Thoracic aorta (tissue), 2 donors: ENCODE results near the gene USP40. TPM values are rescaled to one million over a fixed set of nuclear protein-coding genes. Genes with fewer than 3 reads are reported as not detected.

Experiments
- ATAC-seq: fragments of 150-250 bp; one replicate; pipeline ENCODE4 v1.8.0; 2017; ENCODE audit warnings: low read depth; ENCODE audit not compliant: insufficient number of reproducible peaks, low FRiP score
- DNase-seq: peaks from one replicate; pipeline ENCODE4 v3.0.0-alpha.2; 2020; ENCODE audit warnings: low spot score
- H3K27ac ChIP-seq, 2 donors: fragments of 200-600 bp; sonication (generic); 1 replicate in 1 of 2; 2 replicates in 1 of 2; pipeline ENCODE4 v1.5.1; 2016; ENCODE audit warnings: mild to moderate bottlenecking in 2 of 2, moderate library complexity in 2 of 2
- H3K27me3 ChIP-seq: fragments of 200-600 bp; sonication (generic); replicated peaks from 2 replicates; pipeline ENCODE4 v1.6.0; 2016; ENCODE audit warnings: mild to moderate bottlenecking; ENCODE audit not compliant: insufficient read depth
- H3K36me3 ChIP-seq: fragments of 200-600 bp; sonication (generic); one replicate; pipeline ENCODE4 v1.5.1; 2016
- H3K4me1 ChIP-seq, 2 donors: fragments of 200-600 bp; sonication (generic); 1 replicate in 1 of 2; 2 replicates in 1 of 2; pipeline versions ENCODE4 v1.5.1 to v1.6.0; 2016; ENCODE audit warnings: low read depth in 2 of 2, mild to moderate bottlenecking in 1 of 2; ENCODE audit not compliant: control insufficient read depth in 1 of 2
- H3K4me3 ChIP-seq: fragments of 200-600 bp; sonication (generic); 2 replicates; pipeline ENCODE4 v1.5.1; 2016; ENCODE audit warnings: mild to moderate bottlenecking
- H3K9me3 ChIP-seq: fragments of 200-600 bp; sonication (generic); 2 replicates; pipeline ENCODE4 v1.5.1; 2016
- total RNA-seq, 2 donors: library from RNA; depleted of rRNA; stranded (reverse); fragments of >200 nt; gene quantifications; one replicate each; pipeline versions ENCODE4 v1.1.0 to v1.2.3, GENCODE V29; 2016
- TF ChIP-seq, protein P1 (sequence below): fragments of 200-600 bp; sonication (generic); IDR thresholded peaks from one replicate; pipeline ENCODE4 v1.5.1; 2019; ENCODE audit warnings: antibody characterized with exemption

The USP40 gene
- total RNA-seq, 2 donors from 2014 or later = 23.3 to 30.0 TPM

DNA sequence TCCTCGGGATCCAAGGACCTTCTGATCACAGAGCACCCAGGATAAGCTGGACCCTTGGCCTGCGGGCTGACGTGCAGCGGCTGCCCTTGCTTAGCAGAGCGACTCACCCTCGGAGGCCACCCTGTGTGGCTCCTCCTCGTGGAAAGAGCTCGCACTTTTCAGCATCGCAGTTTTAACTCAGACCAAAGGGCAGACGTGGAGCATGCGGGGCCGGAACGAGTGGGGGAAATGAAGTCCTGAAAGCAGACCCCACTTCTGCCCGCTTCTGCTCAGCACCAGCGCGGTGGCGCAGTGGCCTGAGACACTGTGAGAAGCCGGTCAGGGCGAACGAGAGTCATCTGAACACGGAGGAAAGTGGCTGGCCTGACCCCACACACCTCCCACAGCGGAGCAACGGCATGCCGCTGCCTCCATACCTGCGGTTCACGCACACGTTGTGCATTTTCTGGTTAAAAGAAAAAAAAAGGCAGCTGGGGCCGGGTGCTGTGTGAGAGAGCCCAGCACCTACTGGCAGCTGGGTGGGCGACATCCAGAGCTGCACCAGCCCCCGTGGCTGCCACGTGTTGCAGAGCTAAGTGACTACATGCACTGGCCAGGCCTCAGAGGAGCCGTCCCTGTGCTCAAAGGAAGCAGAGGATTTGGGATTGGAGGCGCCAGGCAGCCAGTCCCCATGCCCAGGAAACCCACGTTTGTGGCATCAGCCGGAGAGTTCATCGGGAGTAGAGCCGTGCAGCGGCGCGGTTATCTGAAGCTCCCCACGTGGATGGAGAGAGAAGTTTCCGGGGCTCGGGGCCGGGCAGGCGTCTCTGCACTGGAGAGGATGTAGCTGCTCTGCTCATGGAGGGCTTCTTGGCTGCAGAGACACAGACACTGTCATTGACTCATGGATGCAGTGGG is 89.7 kb downstream of the USP40 start:
- DNase-seq (no peak), ATAC-seq (no peak)
- Histone ChIP-seq H3K4me1 (peaks cover 9 to 36% of the 10 kb centered on the region in 2 donors), H3K27me3 (no peaks in the 10 kb centered on the region), H3K27ac (no peak overlapping the region), H3K4me3 (no peak overlapping the region), H3K36me3 (peaks cover 4% of the 10 kb centered on the region), H3K9me3 (no peaks in the 10 kb centered on the region)
- TF ChIP-seq, protein P1, sequence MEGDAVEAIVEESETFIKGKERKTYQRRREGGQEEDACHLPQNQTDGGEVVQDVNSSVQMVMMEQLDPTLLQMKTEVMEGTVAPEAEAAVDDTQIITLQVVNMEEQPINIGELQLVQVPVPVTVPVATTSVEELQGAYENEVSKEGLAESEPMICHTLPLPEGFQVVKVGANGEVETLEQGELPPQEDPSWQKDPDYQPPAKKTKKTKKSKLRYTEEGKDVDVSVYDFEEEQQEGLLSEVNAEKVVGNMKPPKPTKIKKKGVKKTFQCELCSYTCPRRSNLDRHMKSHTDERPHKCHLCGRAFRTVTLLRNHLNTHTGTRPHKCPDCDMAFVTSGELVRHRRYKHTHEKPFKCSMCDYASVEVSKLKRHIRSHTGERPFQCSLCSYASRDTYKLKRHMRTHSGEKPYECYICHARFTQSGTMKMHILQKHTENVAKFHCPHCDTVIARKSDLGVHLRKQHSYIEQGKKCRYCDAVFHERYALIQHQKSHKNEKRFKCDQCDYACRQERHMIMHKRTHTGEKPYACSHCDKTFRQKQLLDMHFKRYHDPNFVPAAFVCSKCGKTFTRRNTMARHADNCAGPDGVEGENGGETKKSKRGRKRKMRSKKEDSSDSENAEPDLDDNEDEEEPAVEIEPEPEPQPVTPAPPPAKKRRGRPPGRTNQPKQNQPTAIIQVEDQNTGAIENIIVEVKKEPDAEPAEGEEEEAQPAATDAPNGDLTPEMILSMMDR = no peak

DNA sequence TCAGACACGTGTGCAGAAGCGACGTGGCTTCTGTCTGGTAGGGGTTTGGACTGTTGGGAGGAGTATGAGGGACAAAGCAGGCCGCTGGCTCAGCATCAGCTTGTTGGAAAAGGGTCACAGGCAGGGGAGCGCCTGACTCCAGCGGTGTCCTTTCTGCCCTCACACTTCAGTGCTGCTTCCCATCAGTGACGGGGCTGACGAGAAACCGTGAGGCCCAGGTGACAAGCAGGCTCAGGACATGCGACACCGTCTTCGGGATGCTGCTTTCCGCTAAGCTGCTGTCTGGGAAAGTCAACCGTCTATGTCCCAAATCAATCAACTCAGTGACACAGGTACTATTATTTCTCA is 90.5 kb downstream of the USP40 start:
- H3K9me3 ChIP-seq = no peaks in the 10 kb centered on the region
- TF ChIP-seq, protein P1 = no peak
- peaks cover 4% of the 10 kb centered on the region for H3K36me3 ChIP-seq
- H3K4me1 ChIP-seq = peaks cover 2 to 27% of the 10 kb centered on the region in 2 donors
- H3K27me3 ChIP-seq = no peaks in the 10 kb centered on the region
- no peak overlapping the region for H3K4me3 ChIP-seq
- DNase-seq = no peak
- no peak for ATAC-seq
- H3K27ac ChIP-seq = no peak overlapping the region

DNA sequence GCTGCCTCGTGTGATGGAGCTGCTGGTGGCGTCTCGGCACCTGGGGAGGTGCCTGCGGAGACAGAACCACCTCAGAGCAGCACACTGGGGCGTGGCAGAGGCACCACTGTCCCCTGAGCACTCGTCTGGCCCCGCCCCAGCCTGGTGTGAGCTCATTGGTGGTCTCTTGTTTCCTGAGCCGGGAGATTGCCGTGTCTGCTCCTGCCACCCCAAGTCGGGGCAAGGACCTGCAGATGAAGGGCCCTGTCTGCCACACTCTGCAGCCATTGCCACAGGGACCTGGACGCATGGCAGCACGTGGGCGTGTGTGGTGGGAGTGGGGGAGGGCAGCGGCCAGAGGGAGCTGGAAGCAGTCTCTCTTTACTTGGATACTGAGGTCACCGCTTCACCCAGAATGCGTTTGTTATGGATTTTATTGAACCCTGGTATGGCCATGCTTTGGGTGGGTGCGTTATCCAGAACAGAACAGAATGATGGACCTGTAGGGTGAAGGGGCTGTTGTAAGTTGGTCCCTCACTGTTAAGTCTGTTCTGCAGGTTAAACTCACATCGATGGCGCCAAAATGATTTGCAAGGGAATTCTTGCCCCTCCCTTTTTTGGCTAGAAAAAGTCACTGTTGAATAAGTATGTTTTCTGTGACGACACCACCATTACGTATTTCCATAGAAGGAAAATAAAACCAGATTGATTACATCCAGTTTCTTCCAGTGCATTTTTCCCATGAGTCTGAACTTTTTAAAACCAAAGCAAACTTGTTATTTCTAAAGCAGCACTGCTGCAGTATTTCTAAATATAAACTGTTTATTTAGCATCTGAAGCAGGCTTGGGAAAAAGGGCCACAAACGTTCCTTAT is 92.0 kb downstream of the USP40 start:
- Histone ChIP-seq H3K27me3 (no peaks in the 10 kb centered on the region), H3K4me3 (no peak overlapping the region), H3K4me1 (peaks cover 2 to 25% of the 10 kb centered on the region in 2 donors), H3K9me3 (no peaks in the 10 kb centered on the region), H3K27ac (peak overlapping the region; percentile 60 to 62), H3K36me3 (peaks cover 4% of the 10 kb centered on the region)
- no peak for DNase-seq
- ATAC-seq = no peak
- TF ChIP-seq, protein P1 = no peak

DNA sequence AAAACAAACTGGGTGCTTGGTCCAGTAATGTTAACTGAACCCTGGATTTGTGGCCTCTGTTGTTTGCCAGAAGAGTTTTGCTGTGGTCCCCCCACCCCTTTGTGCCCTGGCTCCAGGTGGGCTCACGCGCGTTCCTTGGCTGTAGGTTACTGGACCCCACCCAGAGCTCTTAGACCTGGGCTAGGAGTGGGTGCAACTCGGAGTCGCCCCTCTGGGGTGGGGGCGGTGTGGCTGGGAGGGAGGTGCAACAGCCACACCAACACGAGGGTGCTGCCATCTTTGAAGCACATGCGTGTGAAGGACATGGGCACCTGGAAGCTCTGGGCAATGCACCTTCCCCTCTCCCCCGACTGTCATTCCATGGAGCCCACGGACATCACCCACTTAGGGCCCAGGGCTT is 92.7 kb downstream of the USP40 start:
- peaks cover 4% of the 10 kb centered on the region for H3K36me3 ChIP-seq
- H3K9me3 ChIP-seq = no peaks in the 10 kb centered on the region
- DNase-seq = no peak
- ATAC-seq = no peak
- TF ChIP-seq, protein P1 = no peak
- H3K4me3 ChIP-seq = no peak overlapping the region
- no peaks in the 10 kb centered on the region for H3K27me3 ChIP-seq
- H3K4me1 ChIP-seq = peaks cover 2 to 30% of the 10 kb centered on the region in 2 donors
- peak overlapping the region; percentile 60 to 62 for H3K27ac ChIP-seq

DNA sequence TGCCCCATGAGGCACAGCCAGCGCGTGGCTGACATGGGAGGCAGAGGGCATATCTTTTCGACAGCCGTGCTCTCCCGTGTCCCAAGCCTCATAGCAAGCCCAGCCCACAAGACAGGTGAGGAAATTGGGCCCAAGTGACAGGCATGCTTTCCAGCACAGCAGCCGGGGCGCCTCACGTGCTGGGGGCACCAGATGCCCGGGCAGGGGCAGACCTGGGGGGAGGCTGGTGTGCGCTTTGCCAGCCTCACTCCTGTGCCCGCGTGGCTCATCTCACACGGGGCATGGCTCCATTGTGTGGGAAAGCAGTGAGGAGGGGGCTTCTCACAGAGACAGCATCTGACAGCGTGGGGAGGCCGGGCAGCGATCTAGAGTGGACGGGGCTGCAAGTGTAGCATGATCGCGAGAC is 93.2 kb downstream of the USP40 start:
- no peaks in the 10 kb centered on the region for H3K27me3 ChIP-seq
- H3K27ac ChIP-seq = no peak overlapping the region
- peaks cover 6% of the 10 kb centered on the region for H3K36me3 ChIP-seq
- DNase-seq (no peak), ATAC-seq (no peak)
- no peaks in the 10 kb centered on the region for H3K9me3 ChIP-seq
- TF ChIP-seq, protein P1 = no peak
- H3K4me1 ChIP-seq = peaks cover 2 to 30% of the 10 kb centered on the region in 2 donors
- H3K4me3 ChIP-seq = no peak overlapping the region
